ENCODE measurements around the gene IFT88.
A peak's percentile ranks its signal among the peaks of the same experiment; 100 is the strongest.

Gene IFT88

DNA sequence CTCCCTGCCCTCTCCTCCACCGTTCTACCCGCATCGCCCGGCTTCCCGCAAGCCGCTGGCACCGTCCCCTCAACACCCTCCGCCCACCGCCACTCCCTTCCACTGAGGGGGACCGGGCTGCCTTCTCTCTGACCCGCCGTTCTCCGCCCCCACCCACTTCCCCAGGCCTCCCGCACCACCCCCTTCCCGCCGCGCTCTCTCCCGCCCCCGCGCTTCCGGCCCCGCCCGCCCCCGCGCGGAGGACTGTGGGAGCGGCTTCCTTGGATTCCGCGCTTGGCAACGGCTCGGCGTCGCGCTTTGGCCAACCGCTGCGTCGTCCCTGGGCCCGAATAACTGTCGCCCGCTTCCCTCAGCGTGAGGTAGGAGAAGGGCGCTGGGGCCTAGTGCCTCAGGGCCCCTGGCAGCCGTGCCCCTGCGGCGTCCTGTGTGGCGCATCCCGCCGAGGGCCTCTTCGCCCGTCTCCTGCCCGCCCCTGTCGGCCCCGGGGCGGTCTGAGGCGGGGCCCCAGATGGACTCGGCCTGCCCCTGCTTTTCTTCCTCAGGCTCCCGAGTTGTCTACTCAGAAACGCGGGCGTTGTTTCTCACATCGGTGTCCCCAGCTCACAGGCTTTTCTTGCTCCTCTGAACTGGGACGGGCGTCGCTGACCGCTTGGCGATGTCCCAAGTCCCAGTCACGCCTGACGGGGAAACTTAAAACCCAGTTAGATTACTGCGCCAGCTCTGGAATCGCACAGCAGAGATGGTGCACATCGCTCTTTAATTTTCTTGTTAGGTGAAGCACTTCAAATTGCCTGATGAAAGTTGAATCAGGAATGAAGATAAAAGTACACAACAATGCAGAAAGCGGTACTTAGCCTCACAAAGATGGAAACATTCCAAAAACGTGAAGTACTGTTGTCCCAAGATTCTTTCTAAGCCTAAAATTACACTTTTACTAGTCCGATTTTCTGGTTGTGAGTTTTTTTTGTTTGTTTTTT, at the start of gene IFT88:
IFT88 (plus strand) TSS at position 260 of the 977 bp plus-strand sequence. CDS start 7,229 bp downstream, outside the sequence.
- peak; percentile 95 for DNase-seq (ENCODE audit: low spot score)

DNA sequence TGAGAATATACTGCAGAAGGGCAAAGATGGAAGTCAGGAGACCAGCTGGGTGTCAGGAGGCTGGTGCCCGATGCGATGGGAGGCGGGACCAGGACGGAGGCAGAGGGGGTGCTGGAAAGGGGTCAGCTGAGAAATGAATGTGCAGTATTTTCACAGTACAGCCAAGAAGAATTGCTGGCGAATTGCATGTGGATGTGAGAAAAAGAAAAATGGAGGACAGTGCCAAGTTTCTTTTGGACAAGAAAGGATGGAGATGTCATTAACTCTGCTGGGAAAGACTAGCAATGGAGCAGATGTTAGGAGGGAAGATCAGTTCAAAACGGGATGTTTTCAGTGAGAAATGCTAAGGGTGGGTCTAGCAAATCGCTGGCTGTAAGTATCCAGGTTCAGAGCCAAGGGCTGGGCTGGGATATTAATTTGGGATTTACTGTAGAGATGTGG, 48.3 kb upstream of the IFT88 start:
- no peak for DNase-seq (ENCODE audit: low spot score)

- DNase-seq (ENCODE audit: low spot score) = no peak
These were observed 47.1 kb upstream of the IFT88 start for GRCh38 chr13:20519875-20520274.

- no peak for DNase-seq (ENCODE audit: low spot score)
These were observed 45.4 kb upstream of the IFT88 start for GRCh38 chr13:20521364-20522115.

- DNase-seq (ENCODE audit: low spot score) = peak; percentile 45
These were observed 41.8 kb upstream of the IFT88 start for GRCh38 chr13:20525144-20525600.

DNA sequence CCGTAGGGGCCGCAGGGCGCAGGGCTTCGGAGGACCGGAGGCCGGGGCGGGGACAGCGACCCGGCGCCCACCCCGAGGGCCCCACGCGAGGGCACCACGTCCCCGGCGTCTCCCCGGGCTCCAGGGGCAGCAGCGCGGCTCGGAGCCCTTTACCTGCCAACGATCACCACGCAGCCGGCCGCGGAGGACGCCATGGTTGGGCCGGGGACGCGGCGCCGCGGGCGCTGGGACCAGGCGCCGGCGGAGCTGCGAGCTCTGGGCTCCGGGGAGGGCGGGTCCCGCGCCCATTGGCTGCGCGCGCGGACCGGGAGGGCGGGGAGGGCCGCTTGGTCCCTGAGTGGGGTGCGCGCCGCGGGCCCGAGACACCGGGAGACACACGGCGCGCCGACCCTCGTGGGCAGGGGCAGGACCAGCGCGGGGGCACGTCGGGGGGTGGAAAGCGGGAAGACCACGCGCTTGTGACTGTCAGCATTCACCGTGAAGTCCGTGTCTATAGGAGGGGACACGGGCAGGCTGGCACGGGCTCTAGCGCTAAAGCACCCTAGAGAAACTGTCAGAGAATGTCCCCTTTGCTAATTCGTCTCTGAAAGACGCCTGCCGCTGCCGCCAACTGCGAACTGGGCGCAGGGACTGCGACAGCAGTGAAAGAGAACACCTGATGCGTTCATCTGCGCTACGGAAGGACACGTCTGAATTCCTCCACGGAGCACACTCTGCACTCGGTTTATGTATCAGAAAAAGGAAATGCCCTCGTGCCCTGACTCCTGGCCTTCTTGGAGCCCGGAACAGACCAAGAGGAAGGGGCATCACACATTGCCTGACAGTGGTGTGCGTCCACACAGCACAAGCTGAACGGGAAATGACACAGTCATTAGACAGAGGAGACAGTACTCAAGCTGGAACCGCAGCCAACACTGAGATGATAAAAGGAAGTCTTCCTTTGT, 41.1 kb upstream of the IFT88 start, which contains the start of gene CRYL1:
CRYL1 (minus strand) TSS at position 257 of the 944 bp plus-strand sequence; CDS start at position 194, 63 bp downstream.
- peak; percentile 92 for DNase-seq (ENCODE audit: low spot score)

- no peak for DNase-seq (ENCODE audit: low spot score)
These were observed 40.3 kb upstream of the IFT88 start for GRCh38 chr13:20526664-20527063.

GRCh38 chr13:20528452-20528851, 38.5 kb upstream of the IFT88 start:
- DNase-seq (ENCODE audit: low spot score) = no peak

- DNase-seq (ENCODE audit: low spot score) = no peak
These were observed 32.8 kb upstream of the IFT88 start for GRCh38 chr13:20534038-20534608.

DNA sequence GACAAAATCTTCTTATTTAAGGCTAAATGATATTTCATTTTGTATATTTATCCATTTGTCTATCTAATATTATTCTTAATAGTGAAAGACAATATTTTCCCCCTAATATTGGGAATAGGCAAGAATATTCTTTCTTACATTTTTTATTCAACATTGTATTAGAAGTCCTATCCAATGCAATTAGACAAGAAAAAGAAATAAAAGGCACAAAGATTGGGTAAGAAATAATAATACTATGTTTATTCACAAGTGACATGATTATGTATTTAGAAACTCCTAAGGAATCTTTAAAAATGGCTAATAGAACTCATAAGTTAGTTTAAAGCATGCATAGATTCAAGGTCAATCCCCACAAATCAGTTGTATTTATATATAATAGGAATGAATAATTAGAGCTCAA, 30.0 kb upstream of the IFT88 start:
- DNase-seq (ENCODE audit: low spot score) = no peak

DNA sequence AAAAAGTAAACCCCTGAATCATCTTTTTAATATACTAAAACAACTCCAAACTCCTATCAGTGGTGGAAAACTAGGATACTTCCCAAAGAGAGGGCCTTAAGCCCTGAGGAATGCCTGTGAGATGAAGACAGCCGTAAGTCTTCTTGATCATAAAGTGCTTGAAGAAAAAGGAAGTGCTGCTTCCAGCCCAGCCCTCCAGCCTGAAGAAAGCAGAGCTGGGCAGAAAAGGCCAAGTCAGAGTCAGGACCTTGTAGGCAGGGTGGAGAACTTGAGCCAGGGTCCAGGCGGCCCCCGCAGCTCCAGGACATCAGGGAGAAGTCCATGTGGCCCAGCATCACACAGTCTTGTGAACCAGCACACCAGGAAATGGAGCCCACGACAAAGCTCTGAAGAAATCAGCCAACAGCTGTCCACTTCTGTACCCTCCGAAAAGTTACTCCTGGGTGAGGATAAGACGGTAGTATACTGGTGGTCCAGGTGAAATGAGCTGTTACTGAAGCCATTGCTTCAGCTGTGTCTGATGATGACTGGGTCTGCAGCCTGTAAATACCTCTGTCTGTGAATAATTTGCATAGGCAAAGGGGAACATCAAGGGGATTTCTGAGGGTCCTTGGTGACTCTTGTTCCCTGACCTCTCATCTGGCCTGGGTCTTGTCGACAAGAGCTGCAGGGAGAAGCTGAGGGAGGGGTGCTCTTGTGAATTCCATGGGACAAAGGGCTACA, 22.6 kb upstream of the IFT88 start:
- DNase-seq (ENCODE audit: low spot score) = no peak

- no peak for DNase-seq (ENCODE audit: low spot score)
These were observed 20.4 kb upstream of the IFT88 start for GRCh38 chr13:20546556-20546955.

DNA sequence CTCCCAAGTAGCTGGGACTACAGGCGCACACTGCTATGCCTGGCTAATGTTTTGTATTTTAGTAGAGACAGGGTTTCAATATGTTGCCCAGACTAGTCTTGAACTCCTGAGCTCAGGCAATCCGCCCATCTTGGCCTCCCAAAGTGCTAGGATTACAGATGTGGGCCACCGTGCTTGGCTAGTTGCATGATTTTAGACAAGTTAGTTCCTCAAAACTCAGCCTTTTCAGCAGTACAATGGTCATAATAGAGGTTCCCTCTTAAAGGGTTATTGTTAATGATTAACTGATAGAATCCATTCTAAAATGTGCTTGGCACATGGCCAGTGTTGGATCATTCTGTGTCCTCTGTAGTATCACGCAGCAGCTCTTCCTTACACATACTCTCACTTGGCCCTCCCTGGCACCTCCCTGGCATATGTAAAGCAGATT, 19.5 kb upstream of the IFT88 start:
- no peak for DNase-seq (ENCODE audit: low spot score)

DNA sequence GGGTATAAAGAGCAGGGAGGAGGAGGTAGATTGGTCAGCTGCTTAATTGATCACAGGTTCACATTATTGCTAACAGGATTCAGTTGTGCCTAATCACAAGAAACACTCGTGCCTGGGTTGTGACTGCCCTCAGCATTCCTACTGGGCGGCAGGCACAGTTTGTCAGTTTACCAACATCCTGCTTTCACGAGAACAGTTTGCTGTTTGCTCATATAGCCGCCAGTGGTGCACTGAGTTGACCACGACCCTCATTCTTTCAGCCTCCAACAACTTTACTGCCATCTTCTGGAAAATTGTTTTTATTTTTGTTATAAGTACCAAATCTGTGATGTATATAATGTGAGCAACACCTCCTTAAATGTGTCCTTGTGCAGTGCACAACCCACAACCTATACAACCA, 16.2 kb upstream of the IFT88 start:
- DNase-seq (ENCODE audit: low spot score) = no peak

GRCh38 chr13:20553311-20553710, 13.6 kb upstream of the IFT88 start:
- no peak for DNase-seq (ENCODE audit: low spot score)

- DNase-seq (ENCODE audit: low spot score) = no peak
These were observed 8.0 kb upstream of the IFT88 start for GRCh38 chr13:20558982-20559381.

- no peak for DNase-seq (ENCODE audit: low spot score)
These were observed 7.1 kb upstream of the IFT88 start for GRCh38 chr13:20559659-20560356.

DNA sequence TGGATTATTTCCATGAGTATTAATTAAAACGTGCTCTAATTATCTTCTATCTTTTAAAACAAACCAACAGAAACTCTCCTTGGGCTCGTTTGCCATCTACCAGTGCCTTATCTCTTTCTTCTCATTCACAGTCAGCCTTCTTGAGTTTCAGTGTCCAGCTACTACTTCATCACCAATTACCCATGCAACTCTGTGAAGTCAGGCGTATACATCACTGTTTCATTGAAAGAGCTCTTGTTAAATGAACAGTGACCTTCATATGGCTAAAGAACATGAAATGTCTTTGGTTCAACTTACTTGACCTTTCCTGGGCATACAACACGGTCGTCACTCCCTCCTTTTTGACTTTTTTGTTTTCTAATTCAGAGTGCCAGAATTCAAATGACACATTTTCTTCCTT, 5.2 kb upstream of the IFT88 start:
- no peak for DNase-seq (ENCODE audit: low spot score)

DNA sequence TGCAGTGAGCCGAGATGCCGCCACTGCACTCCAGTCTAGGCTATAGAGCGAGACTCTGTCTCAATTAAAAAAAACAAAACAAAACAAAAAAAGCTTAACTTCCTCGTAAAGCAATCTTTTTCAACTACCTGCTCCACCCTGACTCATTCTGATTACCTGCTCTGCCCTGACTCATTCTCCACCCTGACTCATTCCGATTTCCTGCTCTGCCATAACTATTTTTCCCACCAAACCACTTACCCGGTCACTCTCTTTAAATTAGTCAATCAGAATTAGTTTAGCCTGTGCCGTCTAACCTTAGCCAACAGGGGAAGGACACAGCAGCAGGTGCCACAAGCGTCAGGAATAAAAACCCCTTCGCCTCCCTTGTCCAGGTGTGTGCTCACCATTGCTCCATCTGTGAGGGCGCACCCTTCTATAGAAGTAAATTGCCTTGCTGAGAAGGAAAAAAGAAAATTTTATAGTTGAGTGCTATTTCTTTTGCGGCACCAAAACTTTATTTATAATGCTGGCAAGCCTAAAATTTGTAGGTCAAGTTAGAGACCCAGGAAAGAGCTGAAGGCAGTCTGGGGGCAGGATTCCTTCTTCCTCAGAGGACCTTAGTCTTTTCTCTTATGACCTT, 1.7 kb upstream of the IFT88 start:
- no peak for DNase-seq (ENCODE audit: low spot score)
